ENCODE data around the gene GSE1.

GSE1 gene

GRCh38 chr16:85649411-85650134, 36.5 kb downstream of the GSE1 start:
- DNase-seq (ENCODE audit: low spot score) = no peak

- DNase-seq (ENCODE audit: low spot score) = no peak
Measured at GRCh38 chr16:85650135-85650843, 37.2 kb downstream of the GSE1 start.

GRCh38 chr16:85650844-85651628, 37.9 kb downstream of the GSE1 start:
- DNase-seq (ENCODE audit: low spot score) = no peak

GRCh38 chr16:85651629-85652430, 38.7 kb downstream of the GSE1 start:
- DNase-seq (ENCODE audit: low spot score) = no peak

GRCh38 chr16:85652431-85653221, 39.5 kb downstream of the GSE1 start:
- DNase-seq (ENCODE audit: low spot score) = peak; percentile 80

GRCh38 chr16:85653290-85653891, 40.3 kb downstream of the GSE1 start:
- DNase-seq (ENCODE audit: low spot score) = no peak

- DNase-seq (ENCODE audit: low spot score) = no peak
Measured at GRCh38 chr16:85654251-85655095, 41.4 kb downstream of the GSE1 start.

GRCh38 chr16:85655216-85656129, 42.4 kb downstream of the GSE1 start:
- no peak for DNase-seq (ENCODE audit: low spot score)

- DNase-seq (ENCODE audit: low spot score) = peak; percentile 39
Measured at GRCh38 chr16:85656351-85657266, 43.5 kb downstream of the GSE1 start.

- no peak for DNase-seq (ENCODE audit: low spot score)
Measured at GRCh38 chr16:85657267-85657650, 44.1 kb downstream of the GSE1 start.

GRCh38 chr16:85657996-85658395, 44.9 kb downstream of the GSE1 start:
- DNase-seq (ENCODE audit: low spot score) = no peak

- no peak for DNase-seq (ENCODE audit: low spot score)
Measured at GRCh38 chr16:85658504-85659326, 45.6 kb downstream of the GSE1 start.

GRCh38 chr16:85659336-85659735, 46.2 kb downstream of the GSE1 start:
- DNase-seq (ENCODE audit: low spot score) = no peak

GRCh38 chr16:85659805-85660511, 46.8 kb downstream of the GSE1 start:
- DNase-seq (ENCODE audit: low spot score) = peak; percentile 86

- no peak for DNase-seq (ENCODE audit: low spot score)
Measured at GRCh38 chr16:85660843-85661739, 48.0 kb downstream of the GSE1 start.
